Neuron (in vitro differentiated cells): ENCODE results near the gene GNG4.
"Not testable (repeated sequence)": the region's sequence is repeated elsewhere in the genome, so short reads cannot be mapped to it uniquely, and the experiment has no call there.

ENCODE experiments used
- H2AFZ ChIP-seq: one replicate; pipeline ENCODE4 v1.6.1; 2013; ENCODE audit warnings: low read depth, mild to moderate bottlenecking, inconsistent platforms, low read length, moderate library complexity
- H3K27me3 ChIP-seq: one replicate; pipeline ENCODE4 v1.6.1; 2013; ENCODE audit warnings: low read length; ENCODE audit not compliant: insufficient read depth
- H3K36me3 ChIP-seq: one replicate; pipeline ENCODE4 v1.6.1; 2013; ENCODE audit warnings: low read length; ENCODE audit not compliant: insufficient read depth
- H3K4me1 ChIP-seq: one replicate; pipeline ENCODE4 v1.6.1; 2013; ENCODE audit warnings: low read length; ENCODE audit not compliant: insufficient read depth
- H3K4me3 ChIP-seq: 2 replicates; pipeline ENCODE4 v1.5.1; 2013; ENCODE audit warnings: mild to moderate bottlenecking, low read length, moderate library complexity
- H3K9me3 ChIP-seq: one replicate; pipeline ENCODE4 v1.6.1; 2013; ENCODE audit warnings: low read length

Gene GNG4

GRCh38 chr1:235608278-235608677, 41.3 kb downstream of the GNG4 start:
- peaks cover 3% of the 10 kb centered on the region for H3K9me3 ChIP-seq
- H2AFZ ChIP-seq, result no peak overlapping the region

GRCh38 chr1:235607284-235607683, 42.3 kb downstream of the GNG4 start:
- Histone ChIP-seq H2AFZ (no peak overlapping the region), H3K9me3 (peaks cover 3% of the 10 kb centered on the region), H3K4me1 (no peaks in the 10 kb centered on the region), H3K4me3 (no peak overlapping the region), H3K27me3 (no peaks in the 10 kb centered on the region), H3K36me3 (peaks cover 10% of the 10 kb centered on the region)

More at GRCh38 chr1:235608278-235608677, 41.3 kb downstream of the GNG4 start:
- Histone ChIP-seq H3K36me3 (peaks cover 10% of the 10 kb centered on the region), H3K4me3 (no peak overlapping the region), H3K4me1 (no peaks in the 10 kb centered on the region), H3K27me3 (no peaks in the 10 kb centered on the region)

GRCh38 chr1:235601104-235601503, 48.5 kb downstream of the GNG4 start:
- H3K9me3 ChIP-seq, result no peaks in the 10 kb centered on the region
- H3K27me3 ChIP-seq, result no peaks in the 10 kb centered on the region

GRCh38 chr1:235599536-235599935, 50.0 kb downstream of the GNG4 start:
- no peaks in the 10 kb centered on the region for H3K27me3 ChIP-seq
- H3K36me3 ChIP-seq, result peaks cover 9% of the 10 kb centered on the region
- no peak overlapping the region for H3K4me3 ChIP-seq
- H3K9me3 ChIP-seq, result peaks cover 7% of the 10 kb centered on the region
- no peaks in the 10 kb centered on the region for H3K4me1 ChIP-seq
- no peak overlapping the region for H2AFZ ChIP-seq

More at GRCh38 chr1:235601104-235601503, 48.5 kb downstream of the GNG4 start:
- H2AFZ ChIP-seq, result no peak overlapping the region
- H3K36me3 ChIP-seq, result no peaks in the 10 kb centered on the region
- no peaks in the 10 kb centered on the region for H3K4me1 ChIP-seq
- no peak overlapping the region for H3K4me3 ChIP-seq

GRCh38 chr1:235597867-235598553, 51.6 kb downstream of the GNG4 start:
- H3K4me1 ChIP-seq, result no peaks in the 10 kb centered on the region
- peaks cover 11% of the 10 kb centered on the region for H3K36me3 ChIP-seq
- peaks cover 7% of the 10 kb centered on the region for H3K9me3 ChIP-seq
- no peak overlapping the region for H2AFZ ChIP-seq
- no peak overlapping the region for H3K4me3 ChIP-seq
- H3K27me3 ChIP-seq, result no peaks in the 10 kb centered on the region

- Histone ChIP-seq H2AFZ (no peak overlapping the region), H3K36me3 (peaks cover 30% of the 10 kb centered on the region), H3K9me3 (peaks cover 22% of the 10 kb centered on the region), H3K27me3 (no peaks in the 10 kb centered on the region), H3K4me1 (no peaks in the 10 kb centered on the region), H3K4me3 (no peak overlapping the region)
Observed at GRCh38 chr1:235595079-235595478, 54.5 kb downstream of the GNG4 start.

- not testable (repeated sequence) for H3K4me1 ChIP-seq, H3K4me3 ChIP-seq, H2AFZ ChIP-seq, H3K27me3 ChIP-seq
- peaks cover 35% of the 10 kb centered on the region for H3K36me3 ChIP-seq
- H3K9me3 ChIP-seq, result peaks cover 28% of the 10 kb centered on the region
Observed at GRCh38 chr1:235594281-235594895, 55.2 kb downstream of the GNG4 start.

GRCh38 chr1:235588916-235589515, 60.6 kb downstream of the GNG4 start:
- Histone ChIP-seq H3K27me3 (no peaks in the 10 kb centered on the region), H3K4me1 (no peaks in the 10 kb centered on the region), H3K9me3 (peaks cover 34% of the 10 kb centered on the region), H3K36me3 (peaks cover 46% of the 10 kb centered on the region), H3K4me3 (no peak overlapping the region), H2AFZ (no peak overlapping the region)

- Histone ChIP-seq H3K27me3 (no peaks in the 10 kb centered on the region), H3K36me3 (peaks cover 51% of the 10 kb centered on the region), H2AFZ (no peak overlapping the region), H3K9me3 (peaks cover 34% of the 10 kb centered on the region), H3K4me3 (no peak overlapping the region), H3K4me1 (no peaks in the 10 kb centered on the region)
Observed at GRCh38 chr1:235588156-235588555, 61.4 kb downstream of the GNG4 start.

- H2AFZ ChIP-seq, result no peak overlapping the region
- H3K4me3 ChIP-seq, result no peak overlapping the region
- no peaks in the 10 kb centered on the region for H3K27me3 ChIP-seq
- peaks cover 32% of the 10 kb centered on the region for H3K9me3 ChIP-seq
- H3K4me1 ChIP-seq, result no peaks in the 10 kb centered on the region
- peaks cover 56% of the 10 kb centered on the region for H3K36me3 ChIP-seq
Observed at GRCh38 chr1:235586992-235587391, 62.6 kb downstream of the GNG4 start.

GRCh38 chr1:235586413-235586812, 63.2 kb downstream of the GNG4 start:
- Histone ChIP-seq H3K9me3 (peaks cover 31% of the 10 kb centered on the region), H3K27me3 (no peaks in the 10 kb centered on the region), H3K4me1 (no peaks in the 10 kb centered on the region), H3K4me3 (no peak overlapping the region), H2AFZ (no peak overlapping the region), H3K36me3 (peaks cover 58% of the 10 kb centered on the region)

- Histone ChIP-seq H3K4me3 (no peak overlapping the region), H3K4me1 (no peaks in the 10 kb centered on the region), H2AFZ (no peak overlapping the region), H3K36me3 (peaks cover 58% of the 10 kb centered on the region), H3K27me3 (no peaks in the 10 kb centered on the region), H3K9me3 (peaks cover 27% of the 10 kb centered on the region)
Observed at GRCh38 chr1:235584973-235585372, 64.6 kb downstream of the GNG4 start.

- peaks cover 48% of the 10 kb centered on the region for H3K36me3 ChIP-seq
- H3K4me1 ChIP-seq, result no peaks in the 10 kb centered on the region
- peaks cover 18% of the 10 kb centered on the region for H3K9me3 ChIP-seq
- H3K4me3 ChIP-seq, result no peak overlapping the region
- no peaks in the 10 kb centered on the region for H3K27me3 ChIP-seq
- H2AFZ ChIP-seq, result no peak overlapping the region
Observed at GRCh38 chr1:235583511-235584001, 66.0 kb downstream of the GNG4 start.
